HEK293 (cell line): ENCODE results near the gene CEP135.

Experiments used
- CTCF ChIA-PET: fragments of 350-600 bp; formaldehyde crosslinking; extraction: SDS; loops from one replicate; lab custom pipeline; 2021; ENCODE audit warnings: antibody characterized with exemption; lab: Yijun Ruan, JAX
- POLR2A ChIA-PET: fragments of 300-600 bp; formaldehyde crosslinking; extraction: SDS; loops from one replicate; lab custom pipeline; 2020; ENCODE audit warnings: antibody characterized with exemption, inconsistent platforms; lab: Yijun Ruan, JAX
- H3K27ac ChIP-seq: fragments of 200-500 bp; sonication (Bioruptor generic); 2 replicates; pipeline ENCODE4 v1.5.1; 2014; ENCODE audit warnings: low read depth, low read length, control low read depth, inconsistent platforms; ENCODE audit errors: extremely low read depth
- H3K36me3 ChIP-seq, 2 experiments: fragments of 200-500 bp in 1 of 2; sonication (Bioruptor generic) in 1 of 2; 1 replicate in 1 of 2; 2 replicates in 1 of 2; pipeline ENCODE4 v1.5.1; 2014 to 2017; ENCODE audit warnings: inconsistent platforms in 2 of 2, low read length in 2 of 2; ENCODE audit not compliant: control insufficient read depth in 2 of 2, insufficient read depth in 1 of 2
- H3K4me1 ChIP-seq: fragments of 200-500 bp; sonication (Bioruptor generic); 2 replicates; pipeline ENCODE4 v1.5.1; 2014; ENCODE audit warnings: mild to moderate bottlenecking, low read length, inconsistent platforms; ENCODE audit not compliant: control insufficient read depth, insufficient read depth
- H3K4me3 ChIP-seq: 2 replicates; pipeline ENCODE4 v1.5.1; 2011; ENCODE audit warnings: low read depth, mild to moderate bottlenecking, control low read depth, low read length, moderate library complexity
- H3K9me3 ChIP-seq: fragments of 200-500 bp; sonication (Bioruptor generic); 2 replicates; pipeline ENCODE4 v1.5.1; 2014; ENCODE audit warnings: low read depth, low read length, inconsistent platforms; ENCODE audit not compliant: control insufficient read depth, insufficient read depth
- KLF1 ChIP-seq: fragments of 450-650 bp; formaldehyde crosslinking; IDR thresholded peaks from 2 replicates; pipeline ENCODE4 v1.5.1; 2016; ENCODE audit warnings: missing biosample characterization, missing genetic modification characterization
- MYNN ChIP-seq: fragments of 450-650 bp; formaldehyde crosslinking; IDR thresholded peaks from 2 replicates; pipeline ENCODE4 v1.5.1; 2016; ENCODE audit warnings: missing biosample characterization, missing genetic modification characterization, borderline replicate concordance
- SCRT2 ChIP-seq: fragments of 450-650 bp; formaldehyde crosslinking; IDR thresholded peaks from 2 replicates; pipeline ENCODE4 v1.5.1; 2016; ENCODE audit warnings: missing biosample characterization, missing genetic modification characterization
- YY1 ChIP-seq: fragments of 450-650 bp; formaldehyde crosslinking; IDR thresholded peaks from 2 replicates; pipeline ENCODE4 v1.5.1; 2018; ENCODE audit warnings: missing biosample characterization, missing genetic modification characterization
- ZBTB17 ChIP-seq: fragments of 450-650 bp; formaldehyde crosslinking; IDR thresholded peaks from 2 replicates; pipeline ENCODE4 v1.5.1; 2016; ENCODE audit warnings: missing biosample characterization, missing genetic modification characterization
- ZBTB44 ChIP-seq: fragments of 450-650 bp; IDR thresholded peaks from 2 replicates; pipeline ENCODE4 v1.5.1; 2018; ENCODE audit warnings: missing biosample characterization, mild to moderate bottlenecking, missing genetic modification characterization
- ZBTB48 ChIP-seq: fragments of 450-650 bp; formaldehyde crosslinking; IDR thresholded peaks from 2 replicates; pipeline ENCODE4 v1.5.1; 2016; ENCODE audit warnings: missing biosample characterization, missing genetic modification characterization
- ZBTB7A ChIP-seq: fragments of 450-650 bp; formaldehyde crosslinking; IDR thresholded peaks from 2 replicates; pipeline ENCODE4 v1.5.1; 2016; ENCODE audit warnings: low read depth, missing biosample characterization, missing genetic modification characterization
- ZNF132 ChIP-seq: fragments of 450-650 bp; formaldehyde crosslinking; IDR thresholded peaks from 2 replicates; pipeline ENCODE4 v1.5.1; 2017; ENCODE audit warnings: missing biosample characterization, missing genetic modification characterization, borderline replicate concordance
- ZNF19 ChIP-seq: fragments of 450-650 bp; formaldehyde crosslinking; IDR thresholded peaks from 2 replicates; pipeline ENCODE4; 2016; ENCODE audit warnings: missing biosample characterization, missing genetic modification characterization, low read depth
- ZNF223 ChIP-seq: fragments of 450-650 bp; formaldehyde crosslinking; IDR thresholded peaks from 2 replicates; pipeline ENCODE4 v1.5.1; 2016; ENCODE audit warnings: missing biosample characterization, missing genetic modification characterization
- ZNF311 ChIP-seq: fragments of 450-650 bp; formaldehyde crosslinking; IDR thresholded peaks from 2 replicates; pipeline ENCODE4 v1.5.1; 2017; ENCODE audit warnings: missing biosample characterization, missing genetic modification characterization, borderline replicate concordance
- ZNF362 ChIP-seq: fragments of 450-650 bp; formaldehyde crosslinking; IDR thresholded peaks from 2 replicates; pipeline ENCODE4 v1.5.1; 2016; ENCODE audit warnings: missing biosample characterization, missing genetic modification characterization
- ZNF549 ChIP-seq: fragments of 450-650 bp; IDR thresholded peaks from 2 replicates; pipeline ENCODE4 v1.5.1; 2018; ENCODE audit warnings: missing biosample characterization, missing genetic modification characterization, mild to moderate bottlenecking, inconsistent platforms, moderate library complexity
- ZNF596 ChIP-seq: fragments of 450-650 bp; IDR thresholded peaks from 2 replicates; pipeline ENCODE4 v1.5.0; 2018; ENCODE audit warnings: missing biosample characterization, mild to moderate bottlenecking, missing genetic modification characterization, moderate library complexity
- ZNF610 ChIP-seq: fragments of 450-650 bp; formaldehyde crosslinking; IDR thresholded peaks from 2 replicates; pipeline ENCODE4 v1.5.1; 2016; ENCODE audit warnings: missing biosample characterization, missing genetic modification characterization, borderline replicate concordance
- TF ChIP-seq, protein P1 (sequence below): fragments of 450-650 bp; formaldehyde crosslinking; IDR thresholded peaks from 2 replicates; pipeline ENCODE4 v1.5.1; 2016; ENCODE audit warnings: missing biosample characterization, missing genetic modification characterization, low read depth
- TF ChIP-seq, protein P2 (sequence below): fragments of 450-650 bp; formaldehyde crosslinking; IDR thresholded peaks from 2 replicates; pipeline ENCODE4 v1.5.1; 2017; ENCODE audit warnings: missing biosample characterization, missing genetic modification characterization
- TF ChIP-seq, protein P3 (sequence below): fragments of 450-650 bp; formaldehyde crosslinking; IDR thresholded peaks from 2 replicates; pipeline ENCODE4 v1.5.1; 2016; ENCODE audit warnings: missing biosample characterization, missing genetic modification characterization

The CEP135 gene

GRCh38 chr4:56058555-56058954 lies 109.8 kb downstream of the CEP135 start:
- no peaks in the 10 kb centered on the region for H3K36me3 ChIP-seq
- H3K9me3 ChIP-seq, result no peaks in the 10 kb centered on the region
- ChIA-PET CTCF (no interaction called here), POLR2A (no interaction called here)
- no peak overlapping the region for H3K27ac ChIP-seq
- TF ChIP-seq ZBTB44 (tag by site-specific recombination), result no peak
- TF ChIP-seq, protein P1, sequence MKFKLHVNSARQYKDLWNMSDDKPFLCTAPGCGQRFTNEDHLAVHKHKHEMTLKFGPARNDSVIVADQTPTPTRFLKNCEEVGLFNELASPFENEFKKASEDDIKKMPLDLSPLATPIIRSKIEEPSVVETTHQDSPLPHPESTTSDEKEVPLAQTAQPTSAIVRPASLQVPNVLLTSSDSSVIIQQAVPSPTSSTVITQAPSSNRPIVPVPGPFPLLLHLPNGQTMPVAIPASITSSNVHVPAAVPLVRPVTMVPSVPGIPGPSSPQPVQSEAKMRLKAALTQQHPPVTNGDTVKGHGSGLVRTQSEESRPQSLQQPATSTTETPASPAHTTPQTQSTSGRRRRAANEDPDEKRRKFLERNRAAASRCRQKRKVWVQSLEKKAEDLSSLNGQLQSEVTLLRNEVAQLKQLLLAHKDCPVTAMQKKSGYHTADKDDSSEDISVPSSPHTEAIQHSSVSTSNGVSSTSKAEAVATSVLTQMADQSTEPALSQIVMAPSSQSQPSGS (tag by site-specific recombination), result no peak
- no peak for TF ChIP-seq ZNF19
- no peak for TF ChIP-seq ZNF223 (tag by site-specific recombination)
- no peak for TF ChIP-seq ZBTB7A
- no peak for TF ChIP-seq ZNF362 (tag by site-specific recombination)
- TF ChIP-seq ZNF610 (tag by site-specific recombination), result no peak
- TF ChIP-seq YY1, result no peak
- TF ChIP-seq KLF1 (tag by site-specific recombination), result no peak
- no peak for TF ChIP-seq ZBTB17
- no peak for TF ChIP-seq MYNN
- TF ChIP-seq ZNF549 (tag by site-specific recombination), result no peak
- TF ChIP-seq SCRT2 (tag by site-specific recombination), result no peak
- TF ChIP-seq ZNF596, result no peak
- TF ChIP-seq, all 188 proteins: peak for 0
- H3K4me1 ChIP-seq, result peaks cover 7% of the 10 kb centered on the region; the same call in 1 of the 2 replicates
- H3K4me3 ChIP-seq, result no peak overlapping the region

DNA sequence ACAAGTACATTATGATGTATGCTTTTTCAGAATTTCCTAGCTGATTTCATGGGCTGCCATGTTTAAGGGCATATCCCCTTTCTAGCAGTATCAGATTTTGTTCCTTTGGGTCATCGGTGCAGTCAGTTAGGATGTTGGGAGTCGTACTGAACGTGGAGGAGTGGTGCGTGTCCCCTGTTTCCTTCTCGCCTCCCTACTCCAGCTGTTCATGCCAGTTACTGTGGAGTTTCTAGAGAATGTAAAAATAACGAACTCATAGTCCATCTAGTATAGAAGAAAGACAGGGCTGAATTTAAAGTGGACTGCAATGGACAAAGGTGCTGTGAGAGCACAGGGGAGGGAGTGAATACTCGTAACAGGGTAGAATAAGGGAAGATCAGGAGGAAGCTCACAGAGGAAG lies 111.3 kb downstream of the CEP135 start:
- TF ChIP-seq ZNF311 (no peak), ZBTB48 (no peak), ZNF549 (tag by site-specific recombination) (no peak), ZNF132 (tag by site-specific recombination) (no peak)
- TF ChIP-seq, protein P2, sequence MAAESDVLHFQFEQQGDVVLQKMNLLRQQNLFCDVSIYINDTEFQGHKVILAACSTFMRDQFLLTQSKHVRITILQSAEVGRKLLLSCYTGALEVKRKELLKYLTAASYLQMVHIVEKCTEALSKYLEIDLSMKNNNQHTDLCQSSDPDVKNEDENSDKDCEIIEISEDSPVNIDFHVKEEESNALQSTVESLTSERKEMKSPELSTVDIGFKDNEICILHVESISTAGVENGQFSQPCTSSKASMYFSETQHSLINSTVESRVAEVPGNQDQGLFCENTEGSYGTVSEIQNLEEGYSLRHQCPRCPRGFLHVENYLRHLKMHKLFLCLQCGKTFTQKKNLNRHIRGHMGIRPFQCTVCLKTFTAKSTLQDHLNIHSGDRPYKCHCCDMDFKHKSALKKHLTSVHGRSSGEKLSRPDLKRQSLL, result no peak
- TF ChIP-seq, protein P3, sequence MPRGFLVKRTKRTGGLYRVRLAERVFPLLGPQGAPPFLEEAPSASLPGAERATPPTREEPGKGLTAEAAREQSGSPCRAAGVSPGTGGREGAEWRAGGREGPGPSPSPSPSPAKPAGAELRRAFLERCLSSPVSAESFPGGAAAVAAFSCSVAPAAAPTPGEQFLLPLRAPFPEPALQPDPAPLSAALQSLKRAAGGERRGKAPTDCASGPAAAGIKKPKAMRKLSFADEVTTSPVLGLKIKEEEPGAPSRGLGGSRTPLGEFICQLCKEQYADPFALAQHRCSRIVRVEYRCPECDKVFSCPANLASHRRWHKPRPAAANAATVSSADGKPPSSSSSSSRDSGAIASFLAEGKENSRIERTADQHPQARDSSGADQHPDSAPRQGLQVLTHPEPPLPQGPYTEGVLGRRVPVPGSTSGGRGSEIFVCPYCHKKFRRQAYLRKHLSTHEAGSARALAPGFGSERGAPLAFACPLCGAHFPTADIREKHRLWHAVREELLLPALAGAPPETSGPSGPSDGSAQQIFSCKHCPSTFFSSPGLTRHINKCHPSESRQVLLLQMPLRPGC, result no peak
- TF ChIP-seq, all 188 proteins: peak for 0
- POLR2A ChIA-PET, result no interaction called here
- CTCF ChIA-PET, result interaction anchor here (0.6 kb wide), 1 partner anchor 36 kb away, joined by 3 read pairs; no protein-coding TSS in a partner anchor

More for the DNA sequence above, 111.3 kb downstream of the CEP135 start:
- no peak overlapping the region for H3K27ac ChIP-seq
- no peaks in the 10 kb centered on the region for H3K9me3 ChIP-seq
- H3K4me1 ChIP-seq, result peaks cover 7% of the 10 kb centered on the region; the same call in 1 of the 2 replicates
- no peak overlapping the region for H3K4me3 ChIP-seq
- no peaks in the 10 kb centered on the region for H3K36me3 ChIP-seq
